CD4-positive, CD25-positive, alpha-beta regulatory T cell (primary cell): ENCODE results near the gene ZFAND3. TPM values are rescaled to one million over a fixed set of nuclear protein-coding genes. Genes with fewer than 3 reads are reported as not detected.
"Not testable (repeated sequence)": the region's sequence is repeated elsewhere in the genome, so short reads cannot be mapped to it uniquely, and the experiment has no call there.

Experiments
- ATAC-seq, 2 donors: fragments of 150-1000 bp; cut with Tn5 transposase; one replicate each; pipeline ENCODE4 v1.10.0; 2021; ENCODE audit warnings: low read depth in 2 of 2, moderate number of reproducible peaks in 2 of 2, moderate library complexity in 1 of 2
- DNase-seq, 3 donors: peaks; one replicate each; pipeline versions ENCODE4 v3.0.0 to v3.0.0-alpha.2; 2012 to 2022; ENCODE audit warnings: mixed read lengths in 1 of 3
- H3K27ac ChIP-seq: one replicate; pipeline ENCODE4 v1.7.0; 2013; ENCODE audit warnings: mild to moderate bottlenecking, low read length; ENCODE audit not compliant: insufficient read depth, poor library complexity, severe bottlenecking
- H3K27me3 ChIP-seq: one replicate; pipeline ENCODE4 v1.7.0; 2013; ENCODE audit warnings: low read length; ENCODE audit not compliant: control insufficient read depth, insufficient read depth
- H3K36me3 ChIP-seq: one replicate; pipeline ENCODE4 v1.7.0; 2013; ENCODE audit warnings: mild to moderate bottlenecking, low read length, moderate library complexity; ENCODE audit not compliant: control insufficient read depth, insufficient read depth
- H3K4me1 ChIP-seq: 2 replicates; pipeline ENCODE4 v1.7.0; 2013; ENCODE audit warnings: mild to moderate bottlenecking, low read length; ENCODE audit not compliant: insufficient read depth, control insufficient read depth, poor library complexity, severe bottlenecking
- H3K4me3 ChIP-seq: one replicate; pipeline ENCODE4 v1.7.0; 2013; ENCODE audit warnings: low read depth, mild to moderate bottlenecking, low read length, moderate library complexity
- H3K9me3 ChIP-seq, 2 experiments: 1 replicate in 1 of 2; 2 replicates in 1 of 2; pipeline ENCODE4 v1.7.0; 2013; ENCODE audit warnings: low read length in 2 of 2, mild to moderate bottlenecking in 1 of 2, moderate library complexity in 1 of 2; ENCODE audit not compliant: control insufficient read depth in 2 of 2
- H3K27ac Mint-ChIP-seq, 3 donors: one replicate each; pipeline ENCODE4 v1.8.0; 2020 to 2022; ENCODE audit warnings: mild to moderate bottlenecking in 3 of 3, mixed read lengths in 3 of 3, moderate library complexity in 2 of 3
- H3K27me3 Mint-ChIP-seq: one replicate; pipeline ENCODE4 v1.8.0; 2022; ENCODE audit warnings: mild to moderate bottlenecking, mixed read lengths
- H3K36me3 Mint-ChIP-seq: one replicate; pipeline ENCODE4 v1.8.0; 2020; ENCODE audit warnings: mixed read lengths
- H3K4me1 Mint-ChIP-seq, 4 donors: one replicate each; pipeline ENCODE4 v1.8.0; 2020 to 2022; ENCODE audit warnings: mixed read lengths in 4 of 4, mild to moderate bottlenecking in 1 of 4
- H3K4me3 Mint-ChIP-seq, 4 donors: one replicate each; pipeline ENCODE4 v1.8.0; 2020 to 2022; ENCODE audit warnings: mild to moderate bottlenecking in 4 of 4, mixed read lengths in 4 of 4, moderate library complexity in 3 of 4
- H3K9me3 Mint-ChIP-seq, 7 donors: one replicate each; pipeline ENCODE4 v1.8.0; 2020 to 2022; ENCODE audit warnings: mixed read lengths in 7 of 7, mild to moderate bottlenecking in 3 of 7, moderate library complexity in 2 of 7
- polyA plus RNA-seq, 4 donors: library from polyadenylated mRNA; unstranded; fragments of 300-500 nt; fragmentation: Illumina TruSeq; gene quantifications; one replicate each; pipeline ENCODE4 v1.2.3, GENCODE V29; 2021
- total RNA-seq: library from RNA; stranded (reverse); gene quantifications from one replicate; pipeline ENCODE4 v1.2.3, GENCODE V29; 2022

ZFAND3 gene
- total and polyA plus RNA-seq, 5 donors from 2014 or later, result 3.5 to 60.0 (median 5.1) TPM

GRCh38 chr6:37880602-37881001, 61.1 kb downstream of the ZFAND3 start:
- H3K27me3 ChIP-seq, DNase-seq, H3K36me3 ChIP-seq, ATAC-seq, H3K4me3 ChIP-seq, H3K4me3 Mint-ChIP-seq, H3K4me1 ChIP-seq, H3K27me3 Mint-ChIP-seq, H3K9me3 Mint-ChIP-seq, H3K9me3 ChIP-seq, H3K27ac ChIP-seq: not testable (repeated sequence)
- Mint-ChIP-seq H3K4me1 (peaks cover 20 to 85% (median 63%) of the 10 kb centered on the region in 4 donors), H3K27ac (peak overlapping the region in 1 of 3 donors; percentile 38), H3K36me3 (peaks cover 12% of the 10 kb centered on the region)

GRCh38 chr6:37882292-37882691, 62.8 kb downstream of the ZFAND3 start:
- Mint-ChIP-seq H3K4me1 (peaks cover 14 to 77% (median 53%) of the 10 kb centered on the region in 4 donors), H3K36me3 (peaks cover 15% of the 10 kb centered on the region), H3K4me3 (no peak overlapping the region), H3K9me3 (peaks cover 0 to 2% (median 0%) of the 10 kb centered on the region in 7 donors), H3K27ac (no peak overlapping the region), H3K27me3 (no peaks in the 10 kb centered on the region)
- H3K4me1 ChIP-seq, result no peaks in the 10 kb centered on the region
- no peak overlapping the region for H3K4me3 ChIP-seq
- H3K9me3 ChIP-seq, result no peaks in the 10 kb centered on the region
- no peaks in the 10 kb centered on the region for H3K27me3 ChIP-seq
- H3K36me3 ChIP-seq, result no peaks in the 10 kb centered on the region
- H3K27ac ChIP-seq, result no peak overlapping the region
- no peak for ATAC-seq
- DNase-seq, result no peak

- ATAC-seq, result no peak
- peak overlapping the region in 1 of 3 donors; percentile 84 for H3K27ac Mint-ChIP-seq
- H3K9me3 ChIP-seq, result no peaks in the 10 kb centered on the region
Measured at GRCh38 chr6:37882724-37883413, 63.3 kb downstream of the ZFAND3 start.

GRCh38 chr6:37884548-37884947, 65.0 kb downstream of the ZFAND3 start:
- ATAC-seq (no peak), DNase-seq (no peak)
- Mint-ChIP-seq H3K36me3 (peaks cover 12% of the 10 kb centered on the region), H3K4me1 (peaks cover 7 to 73% (median 55%) of the 10 kb centered on the region in 4 donors), H3K9me3 (peaks cover 0 to 2% (median 0%) of the 10 kb centered on the region in 7 donors), H3K27ac (no peak overlapping the region), H3K4me3 (no peak overlapping the region), H3K27me3 (no peaks in the 10 kb centered on the region)
- no peaks in the 10 kb centered on the region for H3K27me3 ChIP-seq
- no peaks in the 10 kb centered on the region for H3K9me3 ChIP-seq
- no peak overlapping the region for H3K27ac ChIP-seq
- no peak overlapping the region for H3K4me3 ChIP-seq
- H3K36me3 ChIP-seq, result no peaks in the 10 kb centered on the region
- no peaks in the 10 kb centered on the region for H3K4me1 ChIP-seq

More at GRCh38 chr6:37882724-37883413, 63.3 kb downstream of the ZFAND3 start:
- no peaks in the 10 kb centered on the region for H3K4me1 ChIP-seq
- peaks cover 11 to 77% (median 53%) of the 10 kb centered on the region in 4 donors for H3K4me1 Mint-ChIP-seq
- no peaks in the 10 kb centered on the region for H3K36me3 ChIP-seq
- H3K4me3 Mint-ChIP-seq, result no peak overlapping the region
- no peak overlapping the region for H3K4me3 ChIP-seq
- H3K27me3 Mint-ChIP-seq, result no peaks in the 10 kb centered on the region
- H3K36me3 Mint-ChIP-seq, result peaks cover 15% of the 10 kb centered on the region
- H3K27me3 ChIP-seq, result no peaks in the 10 kb centered on the region
- no peak for DNase-seq
- no peak overlapping the region for H3K27ac ChIP-seq
- H3K9me3 Mint-ChIP-seq, result peaks cover 0 to 2% (median 0%) of the 10 kb centered on the region in 7 donors

GRCh38 chr6:37889051-37889450, 69.5 kb downstream of the ZFAND3 start:
- no peak for ATAC-seq
- H3K27ac Mint-ChIP-seq, result no peak overlapping the region
- no peaks in the 10 kb centered on the region for H3K27me3 Mint-ChIP-seq

GRCh38 chr6:37889486-37889885, 70.0 kb downstream of the ZFAND3 start:
- Mint-ChIP-seq H3K9me3 (peaks cover 0 to 13% (median 2%) of the 10 kb centered on the region in 7 donors), H3K4me3 (no peak overlapping the region), H3K4me1 (peaks cover 28 to 68% (median 58%) of the 10 kb centered on the region in 4 donors), H3K36me3 (peaks cover 23% of the 10 kb centered on the region), H3K27ac (peak overlapping the region in 1 of 3 donors; percentile 32), H3K27me3 (no peaks in the 10 kb centered on the region)
- H3K36me3 ChIP-seq, result peaks cover 3% of the 10 kb centered on the region
- H3K9me3 ChIP-seq, result peaks cover 0 to under 1% of the 10 kb centered on the region in 2 experiments
- ATAC-seq (no peak), DNase-seq (no peak)
- H3K4me1 ChIP-seq, result peaks cover 13% of the 10 kb centered on the region
- no peak overlapping the region for H3K27ac ChIP-seq
- H3K27me3 ChIP-seq, result no peaks in the 10 kb centered on the region
- no peak overlapping the region for H3K4me3 ChIP-seq

More at GRCh38 chr6:37889051-37889450, 69.5 kb downstream of the ZFAND3 start:
- no peak for DNase-seq
- Histone ChIP-seq H3K9me3 (no peaks in the 10 kb centered on the region), H3K36me3 (peaks cover under 1% of the 10 kb centered on the region), H3K4me1 (peaks cover 13% of the 10 kb centered on the region), H3K27me3 (no peaks in the 10 kb centered on the region), H3K4me3 (no peak overlapping the region), H3K27ac (no peak overlapping the region)
- Mint-ChIP-seq H3K36me3 (peaks cover 20% of the 10 kb centered on the region), H3K9me3 (peaks cover 0 to 9% (median 0%) of the 10 kb centered on the region in 7 donors), H3K4me3 (no peak overlapping the region), H3K4me1 (peaks cover 28 to 68% (median 56%) of the 10 kb centered on the region in 4 donors)

- Mint-ChIP-seq H3K4me1 (peaks cover 35 to 69% (median 62%) of the 10 kb centered on the region in 4 donors), H3K27me3 (no peaks in the 10 kb centered on the region), H3K4me3 (no peak overlapping the region), H3K9me3 (peaks cover 0 to 20% (median 7%) of the 10 kb centered on the region in 7 donors), H3K36me3 (peaks cover 31% of the 10 kb centered on the region), H3K27ac (peak overlapping the region in 2 of 3 donors; percentile 33 to 54)
- H3K36me3 ChIP-seq, result peaks cover 3% of the 10 kb centered on the region
- no peak overlapping the region for H3K27ac ChIP-seq
- H3K9me3 ChIP-seq, result peaks cover 0 to 3% of the 10 kb centered on the region in 2 experiments
- no peaks in the 10 kb centered on the region for H3K27me3 ChIP-seq
- ATAC-seq (no peak), DNase-seq (no peak)
- H3K4me1 ChIP-seq, result peaks cover 13% of the 10 kb centered on the region
- no peak overlapping the region for H3K4me3 ChIP-seq
Measured at GRCh38 chr6:37891072-37891471, 71.5 kb downstream of the ZFAND3 start.
